ENCODE results near the gene ADORA1.

The ADORA1 gene

DNA sequence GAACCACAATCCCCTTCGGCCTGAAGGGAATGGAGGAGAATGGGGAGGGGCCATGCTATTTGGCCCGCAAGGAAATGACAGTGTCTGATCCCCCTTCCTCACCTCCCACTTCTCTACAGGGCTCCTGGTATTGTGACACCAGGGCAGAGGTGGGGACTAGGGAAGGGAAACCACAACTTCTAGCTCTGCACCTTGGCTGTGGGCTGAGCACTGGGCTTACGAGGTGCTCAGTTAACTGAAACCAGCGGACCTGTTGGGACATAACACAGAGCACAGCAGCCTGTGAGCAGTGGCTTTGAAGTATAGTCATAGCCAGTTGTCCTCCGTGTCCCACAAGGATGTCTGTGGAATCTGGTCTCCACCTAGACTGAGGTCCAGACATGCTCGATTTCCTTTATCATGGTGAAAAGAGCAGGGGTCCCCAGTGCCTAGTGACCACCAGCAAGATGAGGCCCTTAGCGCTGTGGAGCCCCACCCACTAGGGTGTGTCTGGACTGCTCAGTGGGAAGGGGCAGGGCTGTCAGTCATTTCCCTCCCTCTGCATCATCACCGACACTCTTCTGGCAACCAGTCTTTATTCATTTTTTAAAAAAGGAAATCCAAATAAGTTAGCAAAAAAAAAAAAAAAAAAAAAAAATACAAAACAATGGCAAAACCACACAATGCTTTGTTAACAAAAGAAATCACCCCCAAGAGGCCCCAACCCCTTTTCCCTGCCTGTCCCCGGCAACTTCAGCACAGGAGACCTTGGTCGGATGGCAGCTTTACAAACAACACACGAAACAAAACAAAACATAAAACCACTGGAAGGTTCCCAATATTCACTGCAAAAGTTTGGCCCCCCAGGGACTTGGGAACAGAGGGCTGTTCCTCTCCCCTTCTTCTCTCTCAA, 44.7 kb upstream of the ADORA1 start:
- TF ChIP-seq, protein P1, sequence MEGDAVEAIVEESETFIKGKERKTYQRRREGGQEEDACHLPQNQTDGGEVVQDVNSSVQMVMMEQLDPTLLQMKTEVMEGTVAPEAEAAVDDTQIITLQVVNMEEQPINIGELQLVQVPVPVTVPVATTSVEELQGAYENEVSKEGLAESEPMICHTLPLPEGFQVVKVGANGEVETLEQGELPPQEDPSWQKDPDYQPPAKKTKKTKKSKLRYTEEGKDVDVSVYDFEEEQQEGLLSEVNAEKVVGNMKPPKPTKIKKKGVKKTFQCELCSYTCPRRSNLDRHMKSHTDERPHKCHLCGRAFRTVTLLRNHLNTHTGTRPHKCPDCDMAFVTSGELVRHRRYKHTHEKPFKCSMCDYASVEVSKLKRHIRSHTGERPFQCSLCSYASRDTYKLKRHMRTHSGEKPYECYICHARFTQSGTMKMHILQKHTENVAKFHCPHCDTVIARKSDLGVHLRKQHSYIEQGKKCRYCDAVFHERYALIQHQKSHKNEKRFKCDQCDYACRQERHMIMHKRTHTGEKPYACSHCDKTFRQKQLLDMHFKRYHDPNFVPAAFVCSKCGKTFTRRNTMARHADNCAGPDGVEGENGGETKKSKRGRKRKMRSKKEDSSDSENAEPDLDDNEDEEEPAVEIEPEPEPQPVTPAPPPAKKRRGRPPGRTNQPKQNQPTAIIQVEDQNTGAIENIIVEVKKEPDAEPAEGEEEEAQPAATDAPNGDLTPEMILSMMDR (IDR thresholded peaks at IDR 0.05; ENCODE audit: insufficient read depth, missing control alignments) = no peak
- DNase-seq (ENCODE audit: insufficient read length, low spot score) = no peak
- no peak for FAIRE-seq

DNA sequence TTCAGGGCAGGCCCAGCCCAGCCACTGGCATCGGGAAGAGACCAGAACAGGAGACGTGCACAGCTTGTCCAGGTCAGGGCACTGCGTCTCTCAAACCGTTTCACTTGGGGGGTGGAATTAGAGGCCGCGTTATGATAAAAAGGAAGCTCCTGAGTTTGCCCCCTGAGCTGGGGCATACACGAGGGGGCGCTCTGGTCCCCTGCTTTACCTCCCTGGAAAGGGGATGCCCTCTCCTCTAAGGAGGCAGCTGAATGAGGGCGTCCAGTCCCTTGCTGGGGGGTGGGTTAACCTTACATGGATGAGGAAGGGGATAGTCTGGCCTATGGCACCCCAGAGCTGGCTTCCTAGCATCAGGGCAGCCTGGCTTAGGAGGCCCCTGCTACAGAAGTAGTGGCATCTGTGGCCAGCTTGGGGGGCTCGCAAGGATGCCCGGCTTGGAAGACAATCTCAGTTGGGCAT, 44.0 kb upstream of the ADORA1 start:
- DNase-seq (ENCODE audit: insufficient read length, low spot score) = no peak
- FAIRE-seq = no peak
- TF ChIP-seq, protein P1 (IDR thresholded peaks at IDR 0.05; ENCODE audit: insufficient read depth, missing control alignments) = no peak

DNA sequence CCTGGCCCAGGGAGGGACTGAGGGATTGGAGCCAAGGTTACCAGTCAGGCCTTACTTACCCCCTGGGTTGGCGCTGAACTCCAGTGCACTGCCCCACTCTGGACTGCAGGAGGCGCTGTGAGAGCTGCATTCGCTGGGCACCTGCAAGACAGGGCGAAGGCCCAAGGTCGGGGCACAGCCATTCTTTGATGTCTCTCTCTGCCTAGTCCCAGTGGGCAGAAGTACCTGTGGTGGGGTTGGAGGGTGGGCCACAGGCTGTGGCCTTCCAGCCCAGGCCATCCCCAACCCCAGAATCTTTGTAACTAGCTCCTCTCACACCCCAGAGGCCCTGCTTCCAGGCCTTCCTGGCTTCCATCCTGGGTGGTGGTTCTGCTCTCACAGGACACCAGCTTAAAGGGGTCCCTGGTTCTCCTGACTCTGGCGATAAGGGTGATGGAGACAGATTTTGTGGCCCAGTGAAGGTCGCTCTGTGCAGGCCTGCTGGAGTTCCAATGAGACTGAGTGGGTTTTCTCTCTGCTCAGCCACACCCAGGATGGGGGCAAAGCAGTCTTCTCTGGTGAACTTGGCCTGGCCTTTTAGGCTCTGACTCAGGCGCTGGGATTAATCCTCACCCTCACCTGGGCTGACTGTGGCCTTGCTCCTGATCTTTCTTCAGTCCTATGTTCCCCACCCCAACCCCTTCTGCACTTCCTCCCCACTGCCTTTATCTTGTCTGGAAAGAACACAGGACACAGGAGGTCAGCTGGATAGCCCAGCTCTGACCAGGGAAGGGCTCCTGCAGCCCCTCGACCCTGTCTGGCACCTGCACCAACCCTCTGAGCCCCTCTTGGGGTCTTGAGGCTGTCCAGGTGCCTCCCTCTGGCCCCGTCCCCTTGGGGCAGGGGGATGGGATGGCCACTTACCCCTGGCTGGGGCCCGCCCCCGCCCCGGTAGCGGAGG, 42.7 kb upstream of the ADORA1 start:
- TF ChIP-seq, protein P1 (IDR thresholded peaks at IDR 0.05; ENCODE audit: insufficient read depth, missing control alignments) = peak; percentile 27
- FAIRE-seq (no peak), DNase-seq (ENCODE audit: insufficient read length, low spot score) (peak; percentile 36)

DNA sequence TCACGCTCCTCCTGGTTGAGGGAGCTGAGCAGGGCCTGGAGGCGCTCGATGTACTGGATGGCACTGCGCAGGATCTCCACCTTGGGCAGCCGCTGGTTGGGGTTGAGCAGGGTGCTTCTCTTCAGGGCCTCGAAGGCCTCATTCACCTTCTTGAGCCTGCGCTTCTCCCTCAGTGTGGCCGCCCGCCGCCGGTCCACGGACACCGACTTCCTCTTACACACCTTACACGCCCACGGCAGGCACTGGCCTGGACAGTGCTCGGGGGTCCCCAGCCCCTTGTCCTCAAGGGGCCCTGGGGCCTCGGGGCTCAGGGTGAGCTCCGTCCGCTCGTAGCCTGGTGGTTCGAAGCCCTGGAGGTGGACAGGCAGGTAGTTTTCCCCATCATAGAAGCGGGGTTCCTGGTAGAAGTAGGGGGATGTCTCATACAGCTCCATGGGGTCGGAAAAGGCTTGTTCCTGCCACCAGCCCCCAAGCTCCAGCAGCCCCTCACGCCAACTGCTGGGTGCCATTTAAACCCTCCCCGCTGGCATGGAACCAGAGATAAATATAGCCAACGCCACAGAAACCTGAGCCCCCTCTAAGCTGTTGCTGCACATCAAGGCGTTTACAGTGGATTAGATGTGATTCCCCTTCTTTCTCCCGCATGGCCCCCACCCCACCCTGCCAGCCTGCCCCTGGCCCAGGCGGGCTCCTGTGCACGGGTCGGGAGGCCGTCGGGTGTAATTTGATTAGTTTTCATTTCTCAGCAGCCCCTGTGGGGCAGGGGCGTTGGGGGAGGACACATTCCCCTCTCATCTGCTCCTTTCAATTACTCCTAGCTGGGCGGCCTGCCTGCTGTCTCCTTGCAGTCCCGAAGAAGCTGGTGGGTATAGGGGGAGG, 41.8 kb upstream of the ADORA1 start, which contains the start of gene MYOG:
TSS of gene MYOG (minus strand) at position 485 of the 879 bp plus-strand sequence. CDS start at position 434, 51 bp downstream.
- TF ChIP-seq, protein P1 (IDR thresholded peaks at IDR 0.05; ENCODE audit: insufficient read depth, missing control alignments) = no peak
- DNase-seq (ENCODE audit: insufficient read length, low spot score) (no peak), FAIRE-seq (no peak)

DNA sequence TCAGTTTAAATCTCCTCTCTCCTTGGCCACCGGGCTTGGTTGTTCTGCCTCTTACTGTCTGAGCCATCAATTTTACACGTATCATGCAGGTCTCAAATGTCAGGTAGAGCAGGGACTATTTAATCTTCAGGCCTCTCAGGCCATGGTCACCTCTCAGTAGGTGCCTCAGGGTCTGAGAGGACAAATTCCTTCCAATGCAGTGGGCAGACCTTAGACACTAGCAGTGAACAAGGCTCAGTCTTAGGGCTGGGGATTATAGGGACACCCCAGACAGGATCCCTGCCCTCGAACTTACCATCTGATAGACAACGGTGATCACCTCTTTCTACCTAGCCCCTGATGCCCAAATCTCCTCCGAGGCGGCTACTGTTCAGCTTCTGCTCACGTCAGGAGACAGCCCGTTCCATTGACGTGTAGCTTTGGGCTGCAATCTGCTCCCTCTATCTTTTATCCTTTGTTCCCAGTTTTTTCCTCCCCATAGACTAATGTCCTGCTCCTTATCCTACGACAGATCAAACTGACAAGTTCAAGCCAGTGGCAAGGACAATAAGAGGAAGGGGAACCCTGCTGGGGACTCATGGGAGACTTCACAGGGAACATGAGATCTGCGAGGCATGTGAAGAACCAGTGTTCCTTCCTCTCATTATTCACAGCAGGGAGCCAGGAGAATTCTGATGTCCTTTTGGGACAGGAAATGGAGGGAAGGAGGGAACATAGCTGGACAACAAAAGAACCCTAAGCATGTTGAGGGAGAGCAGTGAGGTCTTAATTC, 40.3 kb upstream of the ADORA1 start:
- DNase-seq (ENCODE audit: insufficient read length, low spot score) (no peak), FAIRE-seq (no peak)
- TF ChIP-seq, protein P1 (IDR thresholded peaks at IDR 0.05; ENCODE audit: insufficient read depth, missing control alignments) = no peak

DNA sequence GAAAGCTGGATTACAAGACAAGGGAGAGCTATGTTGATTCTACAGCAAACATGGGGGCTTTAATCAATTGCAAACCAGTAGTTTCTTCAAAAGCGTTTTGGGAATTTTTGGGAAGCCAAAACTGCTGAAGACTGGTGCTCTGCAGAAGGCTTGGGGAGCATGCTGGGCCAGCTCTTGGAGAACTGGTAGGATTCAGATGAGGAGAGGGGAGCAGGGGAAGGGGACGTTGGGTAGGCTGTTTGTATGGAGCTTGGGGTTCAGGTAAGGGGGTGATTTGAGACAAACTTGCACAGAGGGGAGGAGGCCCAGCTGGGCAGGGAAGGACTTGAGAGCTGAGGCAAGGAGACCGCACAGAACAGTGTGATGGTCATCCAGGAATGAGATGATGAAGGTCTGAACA, 39.1 kb upstream of the ADORA1 start:
- FAIRE-seq = no peak

More for the DNA sequence above, 39.1 kb upstream of the ADORA1 start:
- TF ChIP-seq, protein P1 (IDR thresholded peaks at IDR 0.05; ENCODE audit: insufficient read depth, missing control alignments) = no peak
- DNase-seq (ENCODE audit: insufficient read length, low spot score) = no peak
